HG03354 (cell line): Measurements from ENCODE around the gene B4GALT4.

Experiments used
- ATAC-seq: cut with Tn5 transposase; IDR thresholded peaks from one replicate; pipeline ENCODE4 v1.9.1; 2021; ENCODE audit warnings: mild to moderate bottlenecking; ENCODE audit not compliant: unreplicated experiment, poor library complexity, severe bottlenecking

B4GALT4 gene

GRCh38 chr3:119239206-119239820 is 1.4 kb downstream of the B4GALT4 start:
- no peak for ATAC-seq

- no peak for ATAC-seq
These were observed 2.3 kb downstream of the B4GALT4 start for GRCh38 chr3:119238363-119238762.

- ATAC-seq, result no peak
These were observed 3.4 kb downstream of the B4GALT4 start for GRCh38 chr3:119237299-119237698.

GRCh38 chr3:119236756-119237155 is 3.9 kb downstream of the B4GALT4 start:
- no peak for ATAC-seq

DNA sequence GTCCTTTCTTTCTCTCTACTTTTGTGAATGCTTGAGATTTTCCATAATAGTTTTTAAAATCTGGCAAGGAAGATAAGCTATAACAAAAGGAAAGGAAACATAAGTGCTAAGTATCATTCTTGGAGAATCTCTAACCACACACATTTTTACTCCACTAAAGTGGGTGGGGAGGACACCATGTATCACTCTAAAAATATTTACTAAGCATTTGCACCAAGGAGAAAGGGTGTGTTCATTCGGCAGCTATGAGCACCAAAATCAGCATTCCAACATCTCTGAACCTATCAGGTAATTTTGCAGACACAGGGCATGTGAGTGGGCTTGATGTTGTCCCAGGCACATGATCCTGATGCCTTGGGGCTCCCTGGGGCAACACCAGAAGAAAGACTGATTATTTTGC is 5.5 kb downstream of the B4GALT4 start:
- ATAC-seq, result no peak

- ATAC-seq, result no peak
These were observed 6.1 kb downstream of the B4GALT4 start for GRCh38 chr3:119234610-119235009.

- ATAC-seq, result no peak
These were observed 9.9 kb downstream of the B4GALT4 start for GRCh38 chr3:119230745-119231144.

- ATAC-seq, result no peak
These were observed 10.6 kb downstream of the B4GALT4 start for GRCh38 chr3:119230071-119230470.

GRCh38 chr3:119229190-119229589 is 11.5 kb downstream of the B4GALT4 start:
- no peak for ATAC-seq

- no peak for ATAC-seq
These were observed 12.1 kb downstream of the B4GALT4 start for GRCh38 chr3:119228373-119229145.

DNA sequence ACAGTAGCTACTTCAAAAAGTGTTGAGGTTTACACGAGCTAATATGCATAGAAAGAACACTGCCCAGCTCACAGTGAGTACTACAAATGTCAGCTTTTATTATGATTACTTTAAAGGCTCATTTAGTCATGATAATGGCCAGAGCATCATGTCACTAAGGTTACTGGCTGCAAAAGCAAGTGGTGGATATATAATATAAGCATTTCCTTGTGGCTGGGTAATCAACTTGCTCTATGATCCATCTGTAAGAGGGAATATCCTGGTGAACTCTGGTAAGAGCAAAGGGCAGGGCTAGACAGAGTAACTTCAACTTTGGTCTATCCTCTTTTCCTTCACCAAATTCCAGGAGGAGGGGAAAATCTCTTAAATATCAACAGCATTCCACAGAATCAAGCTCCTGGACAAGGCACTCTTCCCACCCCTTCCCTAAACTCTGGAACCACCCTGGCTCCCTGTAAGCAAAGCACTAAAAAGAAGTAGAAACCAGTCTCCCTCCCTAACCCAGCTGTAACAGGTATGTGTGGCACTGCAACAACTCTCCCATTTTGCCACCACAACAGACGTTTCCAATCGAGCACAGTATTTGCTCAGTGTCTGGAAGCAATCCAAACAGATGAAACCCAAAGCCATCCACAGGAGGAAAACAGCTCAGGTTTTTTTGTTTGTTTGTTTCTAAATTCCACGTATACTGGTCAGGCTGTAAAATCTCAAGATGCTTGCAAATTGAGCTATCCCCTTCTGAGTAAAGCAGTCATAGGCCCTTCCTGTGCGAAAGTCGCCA is 13.4 kb downstream of the B4GALT4 start:
- ATAC-seq, result no peak

DNA sequence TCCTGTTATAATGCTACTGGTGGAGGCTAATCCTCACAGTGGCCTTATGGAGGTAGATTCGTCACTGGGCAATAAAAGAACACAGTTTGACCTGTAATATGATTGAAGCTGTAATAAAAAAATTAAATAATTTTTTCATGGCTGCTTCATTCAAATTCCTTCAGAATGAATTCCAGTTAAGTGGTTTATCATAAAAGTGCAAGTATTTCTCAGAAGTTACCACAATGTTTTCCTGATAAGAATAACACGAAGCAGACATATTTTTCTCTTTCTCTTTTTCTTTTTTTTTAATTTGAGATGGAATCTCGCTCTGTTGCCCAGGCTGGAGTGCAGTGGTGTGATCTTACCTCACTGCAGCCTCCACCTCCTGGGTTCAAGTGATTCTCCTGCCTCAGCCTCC is 15.6 kb downstream of the B4GALT4 start:
- ATAC-seq, result no peak

DNA sequence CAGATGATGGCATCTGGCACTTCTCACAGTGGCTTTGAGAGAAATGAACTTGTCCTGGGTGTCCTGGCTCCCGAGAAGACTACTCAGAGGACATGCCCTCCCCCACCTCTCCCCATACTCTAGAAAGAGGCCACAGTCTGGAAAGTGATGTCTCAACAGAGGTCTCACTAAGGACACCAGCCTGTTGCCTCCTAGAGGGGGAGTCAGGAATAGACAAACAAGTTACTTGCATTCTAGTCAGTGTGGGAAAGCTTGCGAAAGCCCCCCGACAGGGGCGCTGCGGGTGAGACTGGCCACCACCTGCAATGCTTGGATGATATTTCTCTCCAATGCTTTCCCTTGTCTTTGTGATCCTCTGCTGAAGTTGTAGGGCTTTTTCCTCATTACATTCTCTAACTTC is 17.2 kb downstream of the B4GALT4 start:
- ATAC-seq, result no peak

DNA sequence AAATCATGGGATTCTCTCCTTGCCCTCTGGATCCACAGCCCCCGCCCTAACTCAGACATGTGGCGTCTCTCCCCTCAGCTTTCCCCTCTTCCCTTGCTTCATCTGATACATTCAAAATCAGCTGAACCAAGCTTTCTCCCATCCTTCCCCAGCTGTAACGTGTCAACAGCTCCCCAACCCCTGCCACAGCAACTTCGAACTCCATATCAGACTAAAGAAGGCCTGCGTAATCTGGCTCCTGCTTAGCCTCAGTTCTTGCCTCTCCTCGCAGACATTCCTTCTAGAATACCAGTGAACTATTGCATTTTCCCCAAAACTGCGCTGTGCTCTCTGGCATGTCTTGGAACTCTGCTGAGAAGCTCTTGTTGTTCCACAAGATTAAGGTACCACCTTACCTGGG is 18.3 kb downstream of the B4GALT4 start:
- no peak for ATAC-seq

GRCh38 chr3:119221779-119222320 is 18.8 kb downstream of the B4GALT4 start:
- ATAC-seq, result no peak

DNA sequence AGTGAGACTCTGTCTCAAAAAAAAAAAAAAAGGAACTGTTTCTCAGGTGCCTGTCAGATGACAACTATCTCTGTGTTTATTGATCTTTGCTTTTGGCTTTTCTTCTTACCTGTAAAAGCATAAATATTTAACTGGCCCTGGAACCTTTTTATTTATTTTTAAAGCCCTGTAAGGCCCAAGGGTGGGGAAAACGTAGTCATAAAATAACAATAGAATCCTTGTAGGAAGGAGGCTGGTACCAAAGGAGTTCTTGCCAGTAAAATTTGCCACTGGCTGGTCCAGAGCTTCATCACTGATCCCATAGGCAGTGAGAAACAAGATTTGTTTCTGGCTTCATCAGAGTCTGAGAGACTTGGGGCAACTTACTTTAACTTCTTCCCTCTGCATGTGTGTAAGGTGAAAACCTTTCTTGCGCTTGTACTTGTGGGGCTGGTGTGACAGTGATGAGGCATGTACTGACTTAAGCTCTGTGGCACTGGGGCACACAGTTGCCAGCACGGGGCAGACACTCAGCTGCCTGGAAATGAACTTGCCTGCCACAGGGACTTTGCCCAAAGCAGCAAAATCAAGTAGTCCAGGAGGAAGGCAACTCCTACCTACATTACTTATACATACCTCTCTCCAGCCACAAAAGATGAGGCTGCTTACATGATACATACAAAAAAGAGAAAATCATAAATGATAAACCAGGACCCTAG is 19.6 kb downstream of the B4GALT4 start:
- ATAC-seq, result no peak

DNA sequence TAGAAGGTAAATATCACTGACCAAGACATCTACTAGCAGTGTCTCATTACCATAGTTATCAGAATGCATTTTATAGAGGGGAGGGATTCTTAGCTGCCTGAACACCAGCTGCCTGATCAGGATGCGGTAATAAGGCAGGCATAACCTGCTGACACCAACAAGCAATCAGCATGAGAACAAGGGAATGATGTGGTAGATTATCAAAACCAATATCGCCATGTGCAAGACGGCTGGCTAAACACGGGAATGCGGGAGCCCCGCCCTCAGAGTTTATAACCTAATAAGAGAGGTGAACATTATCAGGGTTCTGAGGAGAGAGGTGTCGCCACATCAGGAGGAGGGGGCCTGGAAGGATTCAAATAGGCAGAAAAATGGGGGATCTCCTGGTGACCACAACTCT is 20.5 kb downstream of the B4GALT4 start:
- ATAC-seq, result no peak

DNA sequence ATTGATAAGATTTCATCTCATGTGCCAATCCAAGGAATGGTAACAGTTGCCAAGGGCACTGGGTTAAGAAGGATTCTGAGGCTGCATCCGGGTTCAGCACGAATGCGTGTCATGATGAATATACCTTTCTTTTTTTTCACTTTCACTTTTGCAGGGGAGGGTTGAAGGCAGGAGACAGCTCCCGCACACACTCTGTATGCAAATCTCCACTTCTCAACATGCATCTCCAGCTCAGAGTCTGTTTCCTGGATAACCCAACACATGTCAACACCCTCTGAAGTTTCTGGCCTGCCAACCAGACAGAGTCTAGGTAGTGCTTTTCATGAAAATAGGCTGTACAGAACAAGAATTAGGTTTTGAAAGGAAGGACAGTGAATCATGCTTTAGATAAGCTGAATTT is 21.6 kb downstream of the B4GALT4 start:
- ATAC-seq, result peak; percentile 100

DNA sequence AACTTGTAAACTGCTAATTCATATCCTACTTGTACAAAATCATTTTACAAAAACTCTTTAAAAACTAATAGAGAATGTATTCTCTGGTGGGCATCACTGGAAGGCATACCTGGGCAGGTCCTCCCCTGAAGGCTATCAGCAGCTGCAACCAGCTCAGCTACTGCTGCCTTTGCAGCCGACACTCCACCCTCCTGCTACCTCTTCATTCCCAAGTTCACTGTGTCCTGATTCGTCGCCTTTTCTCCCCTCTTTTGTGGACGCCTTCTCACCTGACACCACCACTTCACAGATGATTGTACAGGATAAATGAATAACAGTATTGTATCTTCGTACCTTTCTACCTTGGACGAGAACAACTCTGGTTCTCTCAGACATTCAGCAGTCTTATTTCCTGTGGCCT is 28.9 kb downstream of the B4GALT4 start:
- ATAC-seq, result no peak

- no peak for ATAC-seq
These were observed 29.5 kb downstream of the B4GALT4 start for GRCh38 chr3:119211193-119211592.
